HCT116 (cell line): ENCODE measurements around the gene LPA.

Source experiments
- CEBPB ChIP-seq: IDR thresholded peaks from 2 replicates; pipeline ENCODE4 v1.6.1; 2012; ENCODE audit warnings: low read depth
- EGR1 ChIP-seq: IDR thresholded peaks from 2 replicates; pipeline ENCODE4 v1.6.1; 2012; ENCODE audit warnings: low read depth
- EZH2 ChIP-seq: fragments of 200-600 bp; sonication (generic); IDR thresholded peaks from 2 replicates; pipeline ENCODE4 v1.6.1; 2017; ENCODE audit warnings: antibody characterized with exemption, mixed run types
- EZH2phosphoT487 ChIP-seq: fragments of 200-600 bp; IDR thresholded peaks from 2 replicates; pipeline ENCODE4 v1.6.1; 2018; ENCODE audit warnings: antibody characterized with exemption, borderline replicate concordance
- JUND ChIP-seq: IDR thresholded peaks from 2 replicates; pipeline ENCODE4 v1.6.1; 2012
- SIN3A ChIP-seq: IDR thresholded peaks from 2 replicates; pipeline ENCODE4 v1.6.1; 2012; ENCODE audit warnings: low read depth
- TF ChIP-seq, protein P1 (sequence below), 3 experiments: fragments of 200-600 bp in 1 of 3; sonication (generic) in 1 of 3; IDR thresholded peaks in 2 of 3; conservative IDR thresholded peaks in 1 of 3; 2 replicates each; pipeline ENCODE4 v1.5.1; 2012 to 2017; ENCODE audit warnings: low read depth in 2 of 3, low read length in 2 of 3, antibody characterized with exemption in 1 of 3, borderline replicate concordance in 1 of 3, control low read depth in 1 of 3, mild to moderate bottlenecking in 1 of 3, mixed read lengths in 1 of 3, mixed run types in 1 of 3, moderate library complexity in 1 of 3; ENCODE audit not compliant: insufficient read depth in 1 of 3
- TF ChIP-seq, protein P2 (sequence below): IDR thresholded peaks from 2 replicates; pipeline ENCODE4 v1.6.1; 2012; ENCODE audit warnings: low read depth

DNA sequence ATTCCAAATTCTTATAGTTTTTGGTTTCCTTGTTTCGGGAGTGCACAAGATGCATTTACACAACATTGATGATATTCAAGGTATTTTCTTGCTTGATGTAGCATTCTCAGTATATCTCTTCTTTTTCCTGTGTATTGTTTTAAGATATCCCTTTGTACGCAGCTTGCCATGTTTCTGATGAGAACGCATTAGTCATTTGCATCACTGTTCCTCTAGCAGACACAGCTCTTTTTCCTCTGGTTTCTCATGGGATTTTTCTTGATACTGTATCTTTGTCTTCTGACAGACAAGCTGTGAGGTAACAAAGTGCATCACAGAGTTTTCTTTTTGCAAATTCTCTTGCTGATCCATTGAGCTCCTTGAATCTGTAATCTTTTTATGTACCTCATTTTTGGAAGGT lies 169.5 kb downstream of the LPA start:
- no peak for TF ChIP-seq JUND
- TF ChIP-seq, protein P1, sequence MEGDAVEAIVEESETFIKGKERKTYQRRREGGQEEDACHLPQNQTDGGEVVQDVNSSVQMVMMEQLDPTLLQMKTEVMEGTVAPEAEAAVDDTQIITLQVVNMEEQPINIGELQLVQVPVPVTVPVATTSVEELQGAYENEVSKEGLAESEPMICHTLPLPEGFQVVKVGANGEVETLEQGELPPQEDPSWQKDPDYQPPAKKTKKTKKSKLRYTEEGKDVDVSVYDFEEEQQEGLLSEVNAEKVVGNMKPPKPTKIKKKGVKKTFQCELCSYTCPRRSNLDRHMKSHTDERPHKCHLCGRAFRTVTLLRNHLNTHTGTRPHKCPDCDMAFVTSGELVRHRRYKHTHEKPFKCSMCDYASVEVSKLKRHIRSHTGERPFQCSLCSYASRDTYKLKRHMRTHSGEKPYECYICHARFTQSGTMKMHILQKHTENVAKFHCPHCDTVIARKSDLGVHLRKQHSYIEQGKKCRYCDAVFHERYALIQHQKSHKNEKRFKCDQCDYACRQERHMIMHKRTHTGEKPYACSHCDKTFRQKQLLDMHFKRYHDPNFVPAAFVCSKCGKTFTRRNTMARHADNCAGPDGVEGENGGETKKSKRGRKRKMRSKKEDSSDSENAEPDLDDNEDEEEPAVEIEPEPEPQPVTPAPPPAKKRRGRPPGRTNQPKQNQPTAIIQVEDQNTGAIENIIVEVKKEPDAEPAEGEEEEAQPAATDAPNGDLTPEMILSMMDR (IDR thresholded peaks at IDR 0.05 in 2 of 3, conservative IDR thresholded peaks at IDR 0.05 in 1 of 3; ENCODE audit: borderline replicate concordance in 1 of 3, insufficient read depth in 1 of 3, low read depth in 2 of 3, low read length in 2 of 3) = no peak
- TF ChIP-seq CEBPB = no peak
- TF ChIP-seq SIN3A = no peak
- TF ChIP-seq EGR1 = no peak
- TF ChIP-seq, protein P2, sequence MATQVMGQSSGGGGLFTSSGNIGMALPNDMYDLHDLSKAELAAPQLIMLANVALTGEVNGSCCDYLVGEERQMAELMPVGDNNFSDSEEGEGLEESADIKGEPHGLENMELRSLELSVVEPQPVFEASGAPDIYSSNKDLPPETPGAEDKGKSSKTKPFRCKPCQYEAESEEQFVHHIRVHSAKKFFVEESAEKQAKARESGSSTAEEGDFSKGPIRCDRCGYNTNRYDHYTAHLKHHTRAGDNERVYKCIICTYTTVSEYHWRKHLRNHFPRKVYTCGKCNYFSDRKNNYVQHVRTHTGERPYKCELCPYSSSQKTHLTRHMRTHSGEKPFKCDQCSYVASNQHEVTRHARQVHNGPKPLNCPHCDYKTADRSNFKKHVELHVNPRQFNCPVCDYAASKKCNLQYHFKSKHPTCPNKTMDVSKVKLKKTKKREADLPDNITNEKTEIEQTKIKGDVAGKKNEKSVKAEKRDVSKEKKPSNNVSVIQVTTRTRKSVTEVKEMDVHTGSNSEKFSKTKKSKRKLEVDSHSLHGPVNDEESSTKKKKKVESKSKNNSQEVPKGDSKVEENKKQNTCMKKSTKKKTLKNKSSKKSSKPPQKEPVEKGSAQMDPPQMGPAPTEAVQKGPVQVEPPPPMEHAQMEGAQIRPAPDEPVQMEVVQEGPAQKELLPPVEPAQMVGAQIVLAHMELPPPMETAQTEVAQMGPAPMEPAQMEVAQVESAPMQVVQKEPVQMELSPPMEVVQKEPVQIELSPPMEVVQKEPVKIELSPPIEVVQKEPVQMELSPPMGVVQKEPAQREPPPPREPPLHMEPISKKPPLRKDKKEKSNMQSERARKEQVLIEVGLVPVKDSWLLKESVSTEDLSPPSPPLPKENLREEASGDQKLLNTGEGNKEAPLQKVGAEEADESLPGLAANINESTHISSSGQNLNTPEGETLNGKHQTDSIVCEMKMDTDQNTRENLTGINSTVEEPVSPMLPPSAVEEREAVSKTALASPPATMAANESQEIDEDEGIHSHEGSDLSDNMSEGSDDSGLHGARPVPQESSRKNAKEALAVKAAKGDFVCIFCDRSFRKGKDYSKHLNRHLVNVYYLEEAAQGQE = no peak
- TF ChIP-seq EZH2 = no peak
- no peak for TF ChIP-seq EZH2phosphoT487
